22Rv1 (cell line): ENCODE data around the gene SLC23A2.

ENCODE experiments used
- CTCF ChIP-seq: fragments of 450-650 bp; IDR thresholded peaks from 2 replicates; pipeline ENCODE4 v1.5.1; 2017; ENCODE audit warnings: mild to moderate bottlenecking
- ZFX ChIP-seq: fragments of 450-650 bp; IDR thresholded peaks from 2 replicates; pipeline ENCODE4 v1.6.1; 2017; ENCODE audit warnings: antibody characterized with exemption, borderline replicate concordance

GRCh38 chr20:4844325-4844724, 157.0 kb downstream of the SLC23A2 start:
- TF ChIP-seq CTCF (no peak), ZFX (no peak)
